Fibroblast of peridontal ligament (primary cell): Measurements from ENCODE around the gene ADARB2.

Experiments
- DNase-seq: peaks from one replicate; pipeline ENCODE4 v3.0.0-alpha.2; 2010; ENCODE audit errors: extremely low read depth

The ADARB2 gene

GRCh38 chr10:1374511-1375345 lies 362.6 kb downstream of the ADARB2 start:
- DNase-seq: no peak

DNA sequence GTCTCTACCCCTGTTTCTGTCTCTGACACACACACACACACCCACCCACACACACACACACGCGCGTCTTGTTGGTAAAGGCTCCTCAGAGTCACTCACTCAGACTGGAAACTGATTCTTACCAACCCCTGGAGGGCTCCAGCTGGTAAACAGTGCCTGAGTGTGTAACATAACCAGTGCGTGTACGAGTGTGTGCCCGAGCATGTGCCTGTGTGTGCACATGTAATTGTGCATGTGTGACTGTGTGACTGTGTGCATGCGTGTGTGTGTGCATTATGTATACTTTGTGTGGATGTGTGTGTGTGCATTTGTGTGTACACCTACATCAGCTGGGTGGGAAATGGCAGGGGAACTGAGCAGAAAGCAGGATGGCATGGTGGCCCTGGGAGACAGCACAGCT lies 364.0 kb downstream of the ADARB2 start:
- no peak for DNase-seq

- no peak for DNase-seq
Observed at GRCh38 chr10:1372212-1372611, 365.1 kb downstream of the ADARB2 start.

- no peak for DNase-seq
Observed at GRCh38 chr10:1370298-1370697, 367.0 kb downstream of the ADARB2 start.

DNA sequence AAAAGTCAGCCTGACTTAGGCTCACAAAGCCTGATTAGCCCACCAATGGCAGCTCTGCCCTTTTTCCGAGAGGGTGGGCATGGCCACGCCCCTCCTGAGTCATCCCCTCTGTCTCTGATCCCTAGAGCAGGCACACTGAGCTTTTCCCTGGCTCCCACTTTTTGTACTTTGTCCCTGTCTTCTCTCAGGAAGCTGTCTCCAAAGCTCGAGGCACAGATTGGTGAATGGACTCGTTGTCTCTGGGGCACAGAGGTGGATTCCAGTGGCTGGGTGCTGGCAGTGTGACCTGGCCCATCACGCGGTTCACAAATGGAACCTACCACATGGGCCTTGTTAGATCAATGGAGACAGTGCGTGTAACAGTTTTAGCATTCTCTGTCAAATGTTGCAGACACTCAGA lies 367.7 kb downstream of the ADARB2 start:
- no peak for DNase-seq

GRCh38 chr10:1369197-1369596 lies 368.1 kb downstream of the ADARB2 start:
- DNase-seq: no peak

- no peak for DNase-seq
Observed at GRCh38 chr10:1368842-1369171, 368.5 kb downstream of the ADARB2 start.

- no peak for DNase-seq
Observed at GRCh38 chr10:1367938-1368841, 369.1 kb downstream of the ADARB2 start.

GRCh38 chr10:1366811-1367425 lies 370.4 kb downstream of the ADARB2 start:
- no peak for DNase-seq

GRCh38 chr10:1366322-1366691 lies 371.0 kb downstream of the ADARB2 start:
- DNase-seq: no peak

GRCh38 chr10:1365540-1366321 lies 371.6 kb downstream of the ADARB2 start:
- DNase-seq: no peak

DNA sequence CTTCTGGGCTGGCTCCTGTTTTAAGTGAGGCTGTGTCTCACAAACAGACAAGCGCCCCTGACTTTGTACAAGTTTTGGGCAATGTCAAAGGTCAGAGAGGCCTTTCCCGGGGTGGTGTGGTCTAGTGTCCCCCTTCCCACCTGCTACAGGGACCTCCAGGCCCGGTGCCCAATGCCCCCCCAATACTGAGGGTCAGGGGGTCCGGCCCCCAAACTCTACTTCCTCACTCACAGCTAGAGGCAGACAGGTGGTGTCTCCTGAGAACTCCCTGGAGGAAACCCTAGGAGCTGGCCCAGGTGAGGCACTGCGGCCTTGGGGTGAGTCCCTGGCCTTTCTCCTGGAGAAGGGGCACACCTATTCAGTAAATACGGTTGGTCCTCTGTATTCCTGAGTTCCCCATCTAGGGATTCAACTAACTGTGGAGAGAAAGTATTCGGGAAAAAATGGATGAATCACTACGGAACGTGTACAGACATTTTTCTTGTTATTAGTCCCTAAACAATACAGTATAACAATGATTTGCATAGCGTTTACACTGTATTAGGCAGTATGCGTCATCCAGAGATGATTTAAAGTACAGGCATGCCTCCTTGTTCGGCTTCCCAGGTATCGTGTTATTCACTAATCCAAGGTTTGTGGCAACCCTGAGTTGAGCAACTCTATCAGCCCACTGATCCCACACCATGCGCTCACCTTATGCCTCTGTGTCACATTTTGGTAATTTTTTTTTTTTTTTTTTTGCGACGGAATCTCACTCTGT lies 373.0 kb downstream of the ADARB2 start:
- DNase-seq: no peak

- no peak for DNase-seq
Observed at GRCh38 chr10:1363446-1364121, 373.7 kb downstream of the ADARB2 start.

- DNase-seq: no peak
Observed at GRCh38 chr10:1362589-1363445, 374.5 kb downstream of the ADARB2 start.

- DNase-seq: no peak
Observed at GRCh38 chr10:1361411-1362105, 375.8 kb downstream of the ADARB2 start.

DNA sequence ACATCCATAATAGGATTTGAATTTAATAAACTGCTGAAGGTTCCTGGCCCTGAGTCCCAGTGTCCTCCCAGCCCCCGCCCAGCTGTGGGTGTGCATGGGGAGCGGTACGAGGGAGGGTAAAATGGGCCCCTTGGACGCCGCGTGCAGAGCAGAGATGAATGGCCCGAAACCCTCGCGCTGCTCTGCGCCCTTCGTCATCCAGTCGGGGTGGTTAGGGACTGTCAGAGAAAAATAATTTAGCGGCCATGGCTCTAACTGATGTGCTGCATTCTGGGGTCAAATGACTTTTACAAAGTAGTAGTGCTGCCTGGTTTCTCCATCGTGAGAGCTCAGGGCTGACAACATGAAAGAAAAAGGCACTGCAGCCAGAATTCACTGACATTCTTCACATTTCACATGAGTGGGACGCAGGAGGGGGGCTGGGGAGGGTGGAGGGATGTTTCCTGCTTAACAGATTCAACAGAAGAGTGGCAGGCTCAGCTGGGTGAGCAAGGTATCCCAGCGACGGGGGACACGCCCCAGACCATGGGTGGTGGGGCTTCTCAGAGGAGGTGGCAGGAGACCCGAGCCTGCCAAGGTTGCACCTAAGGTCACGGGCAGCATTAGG lies 376.7 kb downstream of the ADARB2 start:
- no peak for DNase-seq

- no peak for DNase-seq
Observed at GRCh38 chr10:1360011-1360557, 377.2 kb downstream of the ADARB2 start.

GRCh38 chr10:1359626-1359955 lies 377.7 kb downstream of the ADARB2 start:
- no peak for DNase-seq
